HepG2 (cell line): ENCODE results near the gene SPAG8.

Experiments used
- ATF1 ChIP-seq: IDR thresholded peaks from 2 replicates; pipeline ENCODE4 v1.6.1; 2016; ENCODE audit warnings: mild to moderate bottlenecking, control low read depth
- IKZF4 ChIP-seq: sonication (generic); formaldehyde crosslinking; IDR thresholded peaks from 2 replicates; pipeline ENCODE4 v1.5.1; 2020; ENCODE audit warnings: borderline replicate concordance, mild to moderate bottlenecking, low read depth, missing genetic modification reagents; ENCODE audit errors: not compliant biosample characterization
- MAFF ChIP-seq: IDR thresholded peaks from 2 replicates; pipeline ENCODE4 v1.6.1; 2011; ENCODE audit warnings: low read depth, low read length, improper control_type of control experiment
- ZNF407 ChIP-seq: sonication (generic); formaldehyde crosslinking; IDR thresholded peaks from one replicate; pipeline ENCODE4 v1.5.1; 2020; ENCODE audit warnings: mild to moderate bottlenecking, missing genetic modification reagents; ENCODE audit errors: not compliant biosample characterization

GRCh38 chr9:35808433-35808832, 3.6 kb downstream of the SPAG8 start:
- TF ChIP-seq ATF1 (CRISPR knock-in tag): no peak
- no peak for TF ChIP-seq ZNF407
- TF ChIP-seq MAFF: no peak
- TF ChIP-seq IKZF4 (CRISPR knock-in tag): no peak
